OCI-LY1 (cell line): ENCODE results near the gene PTPRN2.
"Not testable (repeated sequence)": the region's sequence is repeated elsewhere in the genome, so short reads cannot be mapped to it uniquely, and the experiment has no call there.

Source experiments
- H2AFZ ChIP-seq: fragments of 200-600 bp; sonication (generic), shearing (Covaris generic); 2 replicates; pipeline ENCODE4 v1.6.0; 2014; ENCODE audit warnings: antibody characterized with exemption, mild to moderate bottlenecking, low read length
- H3F3A ChIP-seq: fragments of 200-600 bp; sonication (generic), shearing (Covaris generic); 2 replicates; pipeline ENCODE4 v1.6.0; 2014; ENCODE audit warnings: mild to moderate bottlenecking, antibody characterized with exemption, low read length, moderate library complexity; ENCODE audit not compliant: insufficient read depth
- H3K27ac ChIP-seq: fragments of 200-600 bp; sonication (generic); 2 replicates; pipeline ENCODE4 v1.5.1; 2014; ENCODE audit warnings: low read length, mixed run types, mild to moderate bottlenecking, low read depth; ENCODE audit not compliant: poor library complexity, severe bottlenecking
- H3K27me3 ChIP-seq: fragments of 200-600 bp; sonication (generic); 2 replicates; pipeline ENCODE4 v1.6.0; 2014; ENCODE audit warnings: antibody characterized with exemption, mild to moderate bottlenecking, low read length, moderate library complexity; ENCODE audit not compliant: insufficient read depth
- H3K36me3 ChIP-seq: fragments of 200-600 bp; sonication (generic); 2 replicates; pipeline ENCODE4 v1.6.1; 2014; ENCODE audit warnings: mild to moderate bottlenecking, antibody characterized with exemption, low read length, moderate library complexity, mixed read lengths; ENCODE audit not compliant: insufficient read depth
- H3K4me1 ChIP-seq: fragments of 200-600 bp; sonication (generic); 2 replicates; pipeline ENCODE4 v1.5.1; 2014; ENCODE audit warnings: mild to moderate bottlenecking, low read length, moderate library complexity; ENCODE audit not compliant: insufficient read depth, severe bottlenecking
- H3K4me2 ChIP-seq: fragments of 200-600 bp; sonication (generic), shearing (Covaris generic); 2 replicates; pipeline ENCODE4 v1.6.1; 2014; ENCODE audit warnings: low read length
- H3K4me3 ChIP-seq: fragments of 200-600 bp; sonication (generic); 2 replicates; pipeline ENCODE4 v1.5.1; 2014; ENCODE audit warnings: low read length, low read depth, mild to moderate bottlenecking, mixed read lengths; ENCODE audit not compliant: poor library complexity, severe bottlenecking
- H3K79me2 ChIP-seq: fragments of 200-600 bp; shearing (Covaris generic); 2 replicates; pipeline ENCODE4 v1.6.1; 2016; ENCODE audit warnings: mixed run types, low read length, mixed read lengths; ENCODE audit not compliant: insufficient read depth
- H3K9ac ChIP-seq: fragments of 200-600 bp; sonication (generic), shearing (Covaris generic); 2 replicates; pipeline ENCODE4 v1.6.1; 2014; ENCODE audit warnings: mild to moderate bottlenecking, low read length, mixed read lengths
- H3K9me2 ChIP-seq: fragments of 200-600 bp; sonication (generic), shearing (Covaris generic); 2 replicates; pipeline ENCODE4 v1.6.1; 2014; ENCODE audit warnings: low read depth, mild to moderate bottlenecking, low read length, mixed read lengths
- H3K9me3 ChIP-seq: fragments of 200-600 bp; shearing (Covaris generic); 2 replicates; pipeline ENCODE4 v1.6.1; 2014; ENCODE audit warnings: low read length, mixed read lengths
- H4K20me1 ChIP-seq: fragments of 200-600 bp; sonication (generic), shearing (Covaris generic); 2 replicates; pipeline ENCODE4 v1.6.0; 2016; ENCODE audit warnings: mild to moderate bottlenecking, low read length; ENCODE audit not compliant: insufficient read depth
- CTCF ChIP-seq: fragments of 200-600 bp; sonication (generic), shearing (Covaris generic); IDR thresholded peaks from 2 replicates; pipeline ENCODE4 v1.5.1; 2017; ENCODE audit warnings: mild to moderate bottlenecking, antibody characterized with exemption, low read length, moderate library complexity, mixed read lengths
- EZH2 ChIP-seq: fragments of 200-600 bp; sonication (generic), shearing (Covaris generic); IDR thresholded peaks from 2 replicates; pipeline ENCODE4 v1.8.0; 2017; ENCODE audit warnings: borderline replicate concordance, mixed run types, mild to moderate bottlenecking, antibody characterized with exemption, low read length, moderate library complexity, mixed read lengths

Gene PTPRN2

GRCh38 chr7:158355456-158356065 lies 232.1 kb downstream of the PTPRN2 start:
- no peak overlapping the region for H3K4me3 ChIP-seq
- no peak overlapping the region for H2AFZ ChIP-seq
- peaks cover 7% of the 10 kb centered on the region; the same call in 1 of the 2 replicates for H3K27me3 ChIP-seq
- no peak overlapping the region for H3K9ac ChIP-seq
- no peaks in the 10 kb centered on the region for H3K9me2 ChIP-seq
- H4K20me1 ChIP-seq, result no peaks in the 10 kb centered on the region
- no peaks in the 10 kb centered on the region for H3K4me1 ChIP-seq
- H3K27ac ChIP-seq, result no peak overlapping the region
- no peak for TF ChIP-seq EZH2
- TF ChIP-seq CTCF, result peak; percentile 46
- no peaks in the 10 kb centered on the region for H3K36me3 ChIP-seq
- no peaks in the 10 kb centered on the region for H3K79me2 ChIP-seq
- H3F3A ChIP-seq, result no peaks in the 10 kb centered on the region
- H3K4me2 ChIP-seq, result no peak overlapping the region
- H3K9me3 ChIP-seq, result no peaks in the 10 kb centered on the region

- Histone ChIP-seq H3K27me3 (peaks cover 7% of the 10 kb centered on the region; the same call in 1 of the 2 replicates), H4K20me1 (no peaks in the 10 kb centered on the region), H3K4me3 (no peak overlapping the region)
These were observed 232.8 kb downstream of the PTPRN2 start for GRCh38 chr7:158354861-158355260.

GRCh38 chr7:158353606-158354570 lies 233.7 kb downstream of the PTPRN2 start:
- H3K4me1 ChIP-seq, result no peaks in the 10 kb centered on the region
- no peak overlapping the region for H3K27ac ChIP-seq
- H3K79me2 ChIP-seq, result no peaks in the 10 kb centered on the region
- H3F3A ChIP-seq, result no peaks in the 10 kb centered on the region
- H4K20me1 ChIP-seq, result no peaks in the 10 kb centered on the region
- TF ChIP-seq CTCF (peak; percentile 96), EZH2 (no peak)
- no peaks in the 10 kb centered on the region for H3K9me2 ChIP-seq
- no peak overlapping the region for H3K4me2 ChIP-seq
- H3K27me3 ChIP-seq, result peaks cover 7% of the 10 kb centered on the region; the same call in 1 of the 2 replicates
- H3K4me3 ChIP-seq, result no peak overlapping the region
- no peaks in the 10 kb centered on the region for H3K36me3 ChIP-seq
- H3K9me3 ChIP-seq, result no peaks in the 10 kb centered on the region
- H2AFZ ChIP-seq, result no peak overlapping the region
- no peak overlapping the region for H3K9ac ChIP-seq

More at GRCh38 chr7:158354861-158355260, 232.8 kb downstream of the PTPRN2 start:
- Histone ChIP-seq H2AFZ (no peak overlapping the region), H3K79me2 (no peaks in the 10 kb centered on the region), H3K4me1 (no peaks in the 10 kb centered on the region), H3K27ac (no peak overlapping the region), H3K9me3 (no peaks in the 10 kb centered on the region), H3K4me2 (no peak overlapping the region), H3K9me2 (no peaks in the 10 kb centered on the region), H3K36me3 (no peaks in the 10 kb centered on the region), H3F3A (no peaks in the 10 kb centered on the region), H3K9ac (no peak overlapping the region)
- TF ChIP-seq EZH2 (no peak), CTCF (no peak)

- H3K9ac ChIP-seq, H3K27ac ChIP-seq, H3K79me2 ChIP-seq, H3K4me1 ChIP-seq, H4K20me1 ChIP-seq, H3K9me3 ChIP-seq, H3K27me3 ChIP-seq, H3K4me3 ChIP-seq, H3F3A ChIP-seq, H3K9me2 ChIP-seq, H3K4me2 ChIP-seq, H2AFZ ChIP-seq, H3K36me3 ChIP-seq: not testable (repeated sequence)
These were observed 235.5 kb downstream of the PTPRN2 start for GRCh38 chr7:158351899-158352729.
